HCT116 (cell line): ENCODE data around the gene CLDN14.

ENCODE experiments used
- CTCF ChIP-seq, 3 experiments: fragments of 200-600 bp in 1 of 3; sonication (generic) in 1 of 3; IDR thresholded peaks in 2 of 3; conservative IDR thresholded peaks in 1 of 3; 2 replicates each; pipeline ENCODE4 v1.5.1; 2012 to 2017; ENCODE audit warnings: low read depth in 2 of 3, low read length in 2 of 3, antibody characterized with exemption in 1 of 3, borderline replicate concordance in 1 of 3, control low read depth in 1 of 3, mild to moderate bottlenecking in 1 of 3, mixed read lengths in 1 of 3, mixed run types in 1 of 3, moderate library complexity in 1 of 3; ENCODE audit not compliant: insufficient read depth in 1 of 3
- EGR1 ChIP-seq: IDR thresholded peaks from 2 replicates; pipeline ENCODE4 v1.6.1; 2012; ENCODE audit warnings: low read depth
- EZH2 ChIP-seq: fragments of 200-600 bp; sonication (generic); IDR thresholded peaks from 2 replicates; pipeline ENCODE4 v1.6.1; 2017; ENCODE audit warnings: antibody characterized with exemption, mixed run types
- FOSL1 ChIP-seq: IDR thresholded peaks from 2 replicates; pipeline ENCODE4 v1.6.1; 2012; ENCODE audit warnings: low read depth
- JUND ChIP-seq: IDR thresholded peaks from 2 replicates; pipeline ENCODE4 v1.6.1; 2012
- POLR2A ChIP-seq: IDR thresholded peaks from 2 replicates; pipeline ENCODE4 v1.7.0; 2011; ENCODE audit warnings: borderline replicate concordance; ENCODE audit not compliant: insufficient read depth, insufficient read length; ENCODE audit errors: extremely low read depth
- POLR2AphosphoS5 ChIP-seq: IDR thresholded peaks from 2 replicates; pipeline ENCODE4 v1.6.1; 2011; ENCODE audit warnings: mild to moderate bottlenecking, low read depth, low read length, moderate library complexity
- RAD21 ChIP-seq: IDR thresholded peaks from 2 replicates; pipeline ENCODE4 v1.6.1; 2012; ENCODE audit warnings: low read depth, mild to moderate bottlenecking
- REST ChIP-seq: IDR thresholded peaks from 2 replicates; pipeline ENCODE4 v1.6.1; 2012; ENCODE audit warnings: low read depth
- SIN3A ChIP-seq: IDR thresholded peaks from 2 replicates; pipeline ENCODE4 v1.6.1; 2012; ENCODE audit warnings: low read depth
- SP1 ChIP-seq: IDR thresholded peaks from 2 replicates; pipeline ENCODE4 v1.6.1; 2012; ENCODE audit warnings: low read depth
- YY1 ChIP-seq: IDR thresholded peaks from 2 replicates; pipeline ENCODE4 v1.6.1; 2011; ENCODE audit warnings: low read length, low read depth, moderate library complexity, mild to moderate bottlenecking; ENCODE audit not compliant: insufficient replicate concordance; ENCODE audit errors: extremely low read depth
- ZNF274 ChIP-seq: fragments of 200-500 bp; sonication (Bioruptor generic); IDR thresholded peaks from 2 replicates; pipeline ENCODE4 v1.6.1; 2014; ENCODE audit warnings: mild to moderate bottlenecking, low read depth, low read length, inconsistent platforms
- TF ChIP-seq, protein P1 (sequence below): IDR thresholded peaks from 2 replicates; pipeline ENCODE4 v1.6.1; 2011; ENCODE audit warnings: mild to moderate bottlenecking, low read length, moderate library complexity; ENCODE audit not compliant: insufficient replicate concordance; ENCODE audit errors: extremely low read depth

GRCh38 chr21:36454093-36454531 lies 25.8 kb downstream of the CLDN14 start:
- TF ChIP-seq REST (no peak), SIN3A (no peak), CTCF (IDR thresholded peaks at IDR 0.05 in 2 of 3, conservative IDR thresholded peaks at IDR 0.05 in 1 of 3; ENCODE audit: borderline replicate concordance in 1 of 3, insufficient read depth in 1 of 3, low read depth in 2 of 3, low read length in 2 of 3) (no peak), EZH2 (no peak), POLR2A (no peak), RAD21 (no peak), POLR2AphosphoS5 (no peak), JUND (no peak), ZNF274 (no peak), FOSL1 (no peak), YY1 (no peak), SP1 (no peak), EGR1 (no peak)
- TF ChIP-seq, protein P1, sequence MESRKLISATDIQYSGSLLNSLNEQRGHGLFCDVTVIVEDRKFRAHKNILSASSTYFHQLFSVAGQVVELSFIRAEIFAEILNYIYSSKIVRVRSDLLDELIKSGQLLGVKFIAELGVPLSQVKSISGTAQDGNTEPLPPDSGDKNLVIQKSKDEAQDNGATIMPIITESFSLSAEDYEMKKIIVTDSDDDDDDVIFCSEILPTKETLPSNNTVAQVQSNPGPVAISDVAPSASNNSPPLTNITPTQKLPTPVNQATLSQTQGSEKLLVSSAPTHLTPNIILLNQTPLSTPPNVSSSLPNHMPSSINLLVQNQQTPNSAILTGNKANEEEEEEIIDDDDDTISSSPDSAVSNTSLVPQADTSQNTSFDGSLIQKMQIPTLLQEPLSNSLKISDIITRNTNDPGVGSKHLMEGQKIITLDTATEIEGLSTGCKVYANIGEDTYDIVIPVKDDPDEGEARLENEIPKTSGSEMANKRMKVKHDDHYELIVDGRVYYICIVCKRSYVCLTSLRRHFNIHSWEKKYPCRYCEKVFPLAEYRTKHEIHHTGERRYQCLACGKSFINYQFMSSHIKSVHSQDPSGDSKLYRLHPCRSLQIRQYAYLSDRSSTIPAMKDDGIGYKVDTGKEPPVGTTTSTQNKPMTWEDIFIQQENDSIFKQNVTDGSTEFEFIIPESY: no peak
